HCT116 (cell line): Measurements from ENCODE around the gene SPATA2L. TPM values are rescaled to one million over a fixed set of nuclear protein-coding genes. Genes with fewer than 3 reads are reported as not detected.

Source experiments
- ATAC-seq: fragments of 200-7000 bp; cut with Tn5 transposase; 2 replicates; pipeline ENCODE4 v1.9.1; 2020; ENCODE audit warnings: mild to moderate bottlenecking, moderate library complexity
- BruUV-seq: library from RNA; stranded (reverse); fragments of 400-500 nt; replicated peaks from 2 replicates; lab custom pipeline; 2021; lab: Mats Ljungman, UMichigan
- CTCF ChIA-PET: fragments of 300-600 bp; sonication (Branson Sonifier 250); formaldehyde crosslinking; loops from one replicate; lab custom pipeline; 2021; ENCODE audit warnings: antibody characterized with exemption; lab: Charles Lee
- POLR2A ChIA-PET: fragments of 300-600, 350-600 bp; sonication (Branson Sonifier 250); formaldehyde crosslinking; loops from one replicate; lab custom pipeline; 2021; ENCODE audit warnings: antibody characterized with exemption; lab: Charles Lee
- RAD21 ChIA-PET, 2 experiments: fragments of 300-600 bp; sonication (Branson Sonifier 250); formaldehyde crosslinking; loops; one replicate each; lab custom pipeline; 2023; ENCODE audit warnings: low total read pairs in 2 of 2; ENCODE audit not compliant: uncharacterized antibody in 2 of 2, unreplicated experiment in 2 of 2, low non-redundant PET in 1 of 2; lab: Charles Lee
- DNase-seq: peaks from one replicate; pipeline ENCODE4 v3.0.0-alpha.2; 2010; ENCODE audit warnings: low read depth, low spot score
- H2AFZ ChIP-seq: fragments of 200-600 bp; shearing (Covaris generic), sonication (generic); 2 replicates; pipeline ENCODE4 v1.6.1; 2017; ENCODE audit warnings: low read depth, mixed run types, mixed read lengths, antibody characterized with exemption, low read length; ENCODE audit not compliant: poor library complexity, severe bottlenecking
- H3K27ac ChIP-seq: 2 replicates; pipeline ENCODE4 v1.5.1; 2012; ENCODE audit warnings: low read depth, low read length
- H3K27me3 ChIP-seq: fragments of 200-600 bp; sonication (generic); 2 replicates; pipeline ENCODE4 v1.6.1; 2016; ENCODE audit warnings: mixed run types, low read length, mixed read lengths; ENCODE audit not compliant: insufficient read depth
- H3K36me3 ChIP-seq, 2 experiments: fragments of 200-500 bp in 1 of 2; fragments of 200-600 bp in 1 of 2; sonication (Bioruptor generic) in 1 of 2; sonication (generic) in 1 of 2; 2 replicates each; pipeline versions ENCODE4 v1.5.1 to v1.6.1; 2014 to 2016; ENCODE audit warnings: low read length in 2 of 2, inconsistent platforms in 1 of 2, mixed read lengths in 1 of 2, mixed run types in 1 of 2; ENCODE audit not compliant: insufficient read depth in 2 of 2, control insufficient read depth in 1 of 2
- H3K4me1 ChIP-seq, 2 experiments: fragments of 200-600 bp in 1 of 2; sonication (generic) in 1 of 2; 2 replicates each; pipeline versions ENCODE4 v1.5.1 to v1.6.1; 2012 to 2017; ENCODE audit warnings: low read length in 2 of 2, inconsistent platforms in 1 of 2, mild to moderate bottlenecking in 1 of 2, mixed read lengths in 1 of 2, mixed run types in 1 of 2, moderate library complexity in 1 of 2; ENCODE audit not compliant: insufficient read depth in 2 of 2, control insufficient read depth in 1 of 2
- H3K4me2 ChIP-seq: fragments of 200-600 bp; sonication (generic); 2 replicates; pipeline ENCODE4 v1.6.1; 2017; ENCODE audit warnings: mixed run types, low read length, mixed read lengths
- H3K4me3 ChIP-seq, 2 experiments: fragments of 200-600 bp in 1 of 2; sonication (generic) in 1 of 2; replicated peaks in 1 of 2; 2 replicates each; pipeline ENCODE4 v1.5.1; 2011 to 2016; ENCODE audit warnings: low read length in 2 of 2, control low read depth in 1 of 2, low read depth in 1 of 2, mild to moderate bottlenecking in 1 of 2, mixed read lengths in 1 of 2, mixed run types in 1 of 2
- H3K79me2 ChIP-seq: fragments of 200-600 bp; sonication (generic); 2 replicates; pipeline ENCODE4 v1.6.1; 2017; ENCODE audit warnings: mild to moderate bottlenecking, mixed run types, low read length, moderate library complexity, mixed read lengths; ENCODE audit not compliant: insufficient read depth
- H3K9ac ChIP-seq: fragments of 200-600 bp; sonication (generic); 2 replicates; pipeline ENCODE4 v1.6.1; 2016; ENCODE audit warnings: low read length, mixed read lengths
- H3K9me2 ChIP-seq: fragments of 200-600 bp; sonication (generic), shearing (Covaris generic); 2 replicates; pipeline ENCODE4 v1.6.1; 2017; ENCODE audit warnings: mixed run types, mild to moderate bottlenecking, moderate library complexity; ENCODE audit not compliant: insufficient read depth
- H3K9me3 ChIP-seq, 2 experiments: fragments of 200-500 bp in 1 of 2; fragments of 200-600 bp in 1 of 2; sonication (Bioruptor generic) in 1 of 2; sonication (generic) in 1 of 2; 2 replicates each; pipeline ENCODE4 v1.6.1; 2014 to 2017; ENCODE audit warnings: low read length in 2 of 2, mixed read lengths in 2 of 2, inconsistent platforms in 1 of 2, low read depth in 1 of 2, mild to moderate bottlenecking in 1 of 2, mixed run types in 1 of 2, moderate library complexity in 1 of 2; ENCODE audit not compliant: control insufficient read depth in 1 of 2, insufficient read depth in 1 of 2
- H4K20me1 ChIP-seq: fragments of 200-600 bp; sonication (generic), shearing (Covaris generic); 2 replicates; pipeline ENCODE4 v1.6.1; 2017; ENCODE audit warnings: mixed run types, mild to moderate bottlenecking, moderate library complexity; ENCODE audit not compliant: insufficient read depth
- CEBPB ChIP-seq: IDR thresholded peaks from 2 replicates; pipeline ENCODE4 v1.6.1; 2012; ENCODE audit warnings: low read depth
- EGR1 ChIP-seq: IDR thresholded peaks from 2 replicates; pipeline ENCODE4 v1.6.1; 2012; ENCODE audit warnings: low read depth
- EZH2phosphoT487 ChIP-seq: fragments of 200-600 bp; IDR thresholded peaks from 2 replicates; pipeline ENCODE4 v1.6.1; 2018; ENCODE audit warnings: antibody characterized with exemption, borderline replicate concordance
- JUND ChIP-seq: IDR thresholded peaks from 2 replicates; pipeline ENCODE4 v1.6.1; 2012
- POLR2A ChIP-seq: IDR thresholded peaks from 2 replicates; pipeline ENCODE4 v1.7.0; 2011; ENCODE audit warnings: borderline replicate concordance; ENCODE audit not compliant: insufficient read depth, insufficient read length; ENCODE audit errors: extremely low read depth
- RAD21 ChIP-seq: IDR thresholded peaks from 2 replicates; pipeline ENCODE4 v1.6.1; 2012; ENCODE audit warnings: low read depth, mild to moderate bottlenecking
- REST ChIP-seq: IDR thresholded peaks from 2 replicates; pipeline ENCODE4 v1.6.1; 2012; ENCODE audit warnings: low read depth
- SP1 ChIP-seq: IDR thresholded peaks from 2 replicates; pipeline ENCODE4 v1.6.1; 2012; ENCODE audit warnings: low read depth
- ZNF274 ChIP-seq: fragments of 200-500 bp; sonication (Bioruptor generic); IDR thresholded peaks from 2 replicates; pipeline ENCODE4 v1.6.1; 2014; ENCODE audit warnings: mild to moderate bottlenecking, low read depth, low read length, inconsistent platforms
- intact Hi-C: fragments of 100-400 bp; cut with micrococcal nuclease; formaldehyde crosslinking; loops from 2 replicates; pipeline ENCODE4 v1.10.0; 2022
- total RNA-seq: library from RNA; stranded (reverse); gene quantifications from one replicate; pipeline ENCODE4 v1.2.1, GENCODE V29; 2021; ENCODE audit not compliant: unreplicated experiment

SPATA2L gene
- total RNA-seq, 1 experiment from 2014 or later = 50.5 TPM

- intact Hi-C loops = no loop called here
- peaks cover 33% of the 10 kb centered on the region; the same call in 1 of the 2 replicates for H3K79me2 ChIP-seq
- RAD21 ChIA-PET = interaction anchor here in 1 of 2 experiments (0.9 kb wide), 1 partner anchor 22 kb away, joined by 4 read pairs; no protein-coding TSS in a partner anchor
- peak overlapping the region; percentile 97 for H3K27ac ChIP-seq
- POLR2A ChIA-PET = no interaction called here
- CTCF ChIA-PET = interaction anchor here (1.3 kb wide), 1 partner anchor 17 kb away, joined by 4 read pairs; no protein-coding TSS in a partner anchor
- peak; percentile 56 for DNase-seq
- H3K9me2 ChIP-seq = no peaks in the 10 kb centered on the region
- peak overlapping the region; percentile 86 for H3K4me2 ChIP-seq
- BruUV-seq = no TSS peak
- H3K9ac ChIP-seq = peak overlapping the region; percentile 78
- no peak overlapping the region for H2AFZ ChIP-seq
- peaks cover 3% of the 10 kb centered on the region; the same call in 1 of the 2 replicates for H4K20me1 ChIP-seq
- peaks cover 28 to 44% of the 10 kb centered on the region in 2 experiments for H3K4me1 ChIP-seq
- H3K27me3 ChIP-seq = no peaks in the 10 kb centered on the region
- no peaks in the 10 kb centered on the region for H3K9me3 ChIP-seq
- H3K4me3 ChIP-seq = peak overlapping the region; percentile 70 to 88
- no peak for TF ChIP-seq RAD21
- no peak for TF ChIP-seq REST
- TF ChIP-seq POLR2A = peak; percentile 54
- no peak for TF ChIP-seq ZNF274
- TF ChIP-seq SP1 = no peak
- no peak for TF ChIP-seq JUND
- TF ChIP-seq EZH2phosphoT487 = no peak
- no peak for TF ChIP-seq CEBPB
- TF ChIP-seq EGR1 = no peak
- H3K36me3 ChIP-seq = peaks cover 21 to 24% of the 10 kb centered on the region in 2 experiments; a peak in 3 of 4 replicates
- peak; percentile 19 for ATAC-seq
These were observed 21.1 kb upstream of the SPATA2L start for GRCh38 chr16:89722392-89723278.
